H1 (cell line): Measurements from ENCODE around the gene PMEPA1. TPM values are rescaled to one million over a fixed set of nuclear protein-coding genes. Genes with fewer than 3 reads are reported as not detected.

ENCODE experiments used
- CTCF ChIA-PET: fragments of 300-600 bp; sonication (Branson Sonifier 250); formaldehyde crosslinking; loops from one replicate; lab custom pipeline; 2021; ENCODE audit not compliant: partially characterized antibody; lab: Charles Lee
- POLR2A ChIA-PET: fragments of 300-600 bp; sonication (Branson Sonifier 250); formaldehyde crosslinking; loops from one replicate; lab custom pipeline; 2021; ENCODE audit warnings: inconsistent platforms; ENCODE audit not compliant: partially characterized antibody; lab: Charles Lee
- DNase-seq, 2 experiments: peaks; one replicate each; pipeline versions ENCODE4 v3.0.0 to v3.0.0-alpha.2; 2010 to 2022; ENCODE audit warnings: low spot score in 2 of 2, low read depth in 1 of 2, mixed read lengths in 1 of 2
- FAIRE-seq: peaks from 2 replicates; lab custom pipeline; 2011; peaks lifted over from hg19 to GRCh38; lab: Jason Lieb, UNC
- H2AFZ ChIP-seq: 2 replicates; pipeline ENCODE4 v1.8.1; 2012; ENCODE audit warnings: low read length, inconsistent platforms
- H2AK5ac ChIP-seq: 2 replicates; pipeline ENCODE4 v1.6.1; 2013; ENCODE audit warnings: low read depth, low read length
- H2BK120ac ChIP-seq: replicated peaks from 2 replicates; pipeline ENCODE3; 2013; ENCODE audit warnings: low read depth, low read length, inconsistent platforms
- H2BK12ac ChIP-seq: 2 replicates; pipeline ENCODE4 v1.6.1; 2013; ENCODE audit warnings: low read depth, low read length
- H2BK15ac ChIP-seq: 2 replicates; pipeline ENCODE4 v1.6.1; 2013; ENCODE audit warnings: low read length
- H2BK20ac ChIP-seq: 2 replicates; pipeline ENCODE4 v1.6.1; 2013; ENCODE audit warnings: low read length
- H2BK5ac ChIP-seq: 2 replicates; pipeline ENCODE4 v1.6.1; 2013; ENCODE audit warnings: low read depth, low read length
- H3K14ac ChIP-seq: 2 replicates; pipeline ENCODE4 v1.6.1; 2013; ENCODE audit warnings: inconsistent platforms; ENCODE audit not compliant: insufficient read length
- H3K18ac ChIP-seq: 2 replicates; pipeline ENCODE4 v1.6.1; 2013; ENCODE audit warnings: low read length; ENCODE audit errors: extremely low read depth
- H3K23ac ChIP-seq: 2 replicates; pipeline ENCODE4 v1.6.1; 2013; ENCODE audit warnings: inconsistent platforms; ENCODE audit not compliant: insufficient read length
- H3K23me2 ChIP-seq: 2 replicates; pipeline ENCODE4 v1.6.1; 2013; ENCODE audit warnings: low read depth, low read length
- H3K27ac ChIP-seq: 2 replicates; pipeline ENCODE4 v1.6.1; 2011; ENCODE audit warnings: low read depth, low read length, inconsistent platforms
- H3K27me3 ChIP-seq, 4 experiments: replicated peaks in 1 of 4; 1 replicate in 1 of 4; 2 replicates in 3 of 4; pipeline versions ENCODE4 v1.6.1 to v1.8.1; 2011 to 2013; ENCODE audit warnings: low read length in 3 of 4, mild to moderate bottlenecking in 3 of 4, inconsistent platforms in 2 of 4, mixed read lengths in 2 of 4, moderate library complexity in 1 of 4; ENCODE audit not compliant: control insufficient read depth in 3 of 4, insufficient read depth in 3 of 4; ENCODE audit errors: extremely low read depth in 1 of 4
- H3K36me3 ChIP-seq, 4 experiments: 2 replicates each; pipeline versions ENCODE4 v1.6.1 to v1.8.1; 2011 to 2013; ENCODE audit warnings: mild to moderate bottlenecking in 4 of 4, low read length in 3 of 4, moderate library complexity in 2 of 4, control low read depth in 1 of 4, inconsistent platforms in 1 of 4; ENCODE audit not compliant: insufficient read depth in 4 of 4, control insufficient read depth in 2 of 4
- H3K4ac ChIP-seq: replicated peaks from 2 replicates; pipeline ENCODE3; 2013; ENCODE audit warnings: low read length, low read depth, mixed read lengths, inconsistent platforms; ENCODE audit not compliant: insufficient read length
- H3K4me1 ChIP-seq, 4 experiments: replicated peaks in 1 of 4; 1 replicate in 1 of 4; 2 replicates in 3 of 4; pipeline versions ENCODE4 v1.6.1 to v1.8.1; 2011 to 2013; ENCODE audit warnings: low read length in 3 of 4, inconsistent platforms in 2 of 4, mixed read lengths in 1 of 4; ENCODE audit not compliant: insufficient read depth in 4 of 4, control insufficient read depth in 3 of 4
- H3K4me2 ChIP-seq, 2 experiments: 2 replicates each; pipeline versions ENCODE4 v1.6.1 to v1.8.1; 2011 to 2013; ENCODE audit warnings: low read depth in 2 of 2, low read length in 2 of 2, control low read depth in 1 of 2, inconsistent platforms in 1 of 2, mild to moderate bottlenecking in 1 of 2; ENCODE audit not compliant: insufficient read depth in 1 of 2
- H3K4me3 ChIP-seq, 4 experiments: fragments of 200-600, 300-600 bp in 1 of 4; sonication (generic), shearing (Covaris generic), sonication (Bioruptor Twin) in 1 of 4; 2 replicates each; pipeline versions ENCODE4 v1.5.1 to v1.8.1; 2011 to 2016; ENCODE audit warnings: low read length in 4 of 4, low read depth in 3 of 4, control low read depth in 2 of 4, inconsistent platforms in 2 of 4, mild to moderate bottlenecking in 2 of 4, mixed read lengths in 1 of 4, moderate library complexity in 1 of 4; ENCODE audit not compliant: insufficient read depth in 2 of 4; ENCODE audit errors: extremely low read depth in 1 of 4
- H3K56ac ChIP-seq: replicated peaks from 2 replicates; pipeline ENCODE3; 2013; ENCODE audit warnings: low read depth, mild to moderate bottlenecking, mixed read lengths, low read length, inconsistent platforms; ENCODE audit not compliant: insufficient read length
- H3K79me1 ChIP-seq: 2 replicates; pipeline ENCODE4 v1.6.1; 2013; ENCODE audit warnings: low read depth, low read length, control low read depth
- H3K79me2 ChIP-seq, 2 experiments: 2 replicates each; pipeline versions ENCODE4 v1.6.1 to v1.8.1; 2012 to 2013; ENCODE audit warnings: low read length in 2 of 2, mild to moderate bottlenecking in 2 of 2, inconsistent platforms in 1 of 2; ENCODE audit not compliant: insufficient read depth in 2 of 2, control insufficient read depth in 1 of 2
- H3K9ac ChIP-seq, 4 experiments: replicated peaks in 1 of 4; 1 replicate in 1 of 4; 2 replicates in 3 of 4; pipeline versions ENCODE4 v1.6.1 to v1.8.1; 2011 to 2013; ENCODE audit warnings: low read depth in 3 of 4, low read length in 3 of 4, control low read depth in 2 of 4, mild to moderate bottlenecking in 2 of 4, moderate library complexity in 2 of 4, inconsistent platforms in 1 of 4; ENCODE audit errors: extremely low read depth in 1 of 4
- H3K9me3 ChIP-seq, 2 experiments: 2 replicates each; pipeline versions ENCODE4 v1.6.1 to v1.8.1; 2012 to 2013; ENCODE audit warnings: mild to moderate bottlenecking in 2 of 2, moderate library complexity in 2 of 2, control low read depth in 1 of 2, inconsistent platforms in 1 of 2, low read depth in 1 of 2, low read length in 1 of 2, mixed read lengths in 1 of 2; ENCODE audit not compliant: insufficient read depth in 2 of 2
- H4K20me1 ChIP-seq, 2 experiments: replicated peaks in 1 of 2; 2 replicates each; pipeline versions ENCODE3 to v1.8.1; 2011 to 2013; ENCODE audit warnings: inconsistent platforms in 2 of 2, low read length in 2 of 2, mild to moderate bottlenecking in 1 of 2; ENCODE audit not compliant: insufficient read depth in 2 of 2, control insufficient read depth in 1 of 2
- H4K5ac ChIP-seq: 2 replicates; pipeline ENCODE4 v1.6.1; 2013; ENCODE audit warnings: low read length, low read depth, mixed read lengths, inconsistent platforms; ENCODE audit not compliant: insufficient read length
- H4K8ac ChIP-seq: 2 replicates; pipeline ENCODE4 v1.8.0; 2013; ENCODE audit warnings: mild to moderate bottlenecking, moderate library complexity, low read length, inconsistent platforms; ENCODE audit not compliant: insufficient read depth; ENCODE audit errors: extremely low read depth
- H4K91ac ChIP-seq: replicated peaks from 2 replicates; pipeline ENCODE3; 2013; ENCODE audit warnings: low read length, mixed read lengths, inconsistent platforms; ENCODE audit not compliant: insufficient read length
- ASH2L ChIP-seq: fragments of 200-600, 300-600 bp; sonication (generic); IDR thresholded peaks from one replicate; pipeline ENCODE4 v1.7.1; 2017; ENCODE audit warnings: low read length
- BRCA1 ChIP-seq: IDR thresholded peaks from 2 replicates; pipeline ENCODE4 v1.6.1; 2012; ENCODE audit warnings: low read depth, low read length, improper control_type of control experiment
- CEBPB ChIP-seq: IDR thresholded peaks from 2 replicates; pipeline ENCODE4 v1.6.1; 2012; ENCODE audit warnings: low read depth, low read length
- CHD1 ChIP-seq: IDR thresholded peaks from 2 replicates; pipeline ENCODE4 v1.6.1; 2012; ENCODE audit warnings: low read depth, low read length, improper control_type of control experiment
- CHD2 ChIP-seq: IDR thresholded peaks from 2 replicates; pipeline ENCODE4 v1.6.1; 2012; ENCODE audit warnings: low read length, improper control_type of control experiment
- HDAC6 ChIP-seq: IDR thresholded peaks from one replicate; pipeline ENCODE4 v1.7.1; 2012; ENCODE audit warnings: low read depth, mild to moderate bottlenecking, inconsistent platforms, low read length, moderate library complexity
- KDM4A ChIP-seq: IDR thresholded peaks from one replicate; pipeline ENCODE4 v1.7.1; 2012; ENCODE audit warnings: low read depth, mild to moderate bottlenecking, moderate library complexity, low read length, inconsistent platforms; ENCODE audit not compliant: severe bottlenecking
- NANOG ChIP-seq: IDR thresholded peaks from 2 replicates; pipeline ENCODE4 v1.6.1; 2011; ENCODE audit warnings: low read length, low read depth, mild to moderate bottlenecking, inconsistent platforms; ENCODE audit not compliant: insufficient read depth, poor library complexity, severe bottlenecking
- RAD21 ChIP-seq, 2 experiments: IDR thresholded peaks in 1 of 2; conservative IDR thresholded peaks in 1 of 2; 2 replicates each; pipeline ENCODE4 v1.6.1; 2011; ENCODE audit warnings: low read depth in 2 of 2, low read length in 2 of 2, improper control_type of control experiment in 1 of 2, inconsistent platforms in 1 of 2, mild to moderate bottlenecking in 1 of 2, moderate library complexity in 1 of 2
- SP4 ChIP-seq: IDR thresholded peaks from 2 replicates; pipeline ENCODE4 v1.6.1; 2012; ENCODE audit warnings: low read length, inconsistent platforms
- TBP ChIP-seq: IDR thresholded peaks from 2 replicates; pipeline ENCODE4 v1.6.1; 2011; ENCODE audit warnings: low read depth, low read length, improper control_type of control experiment
- TCF12 ChIP-seq: IDR thresholded peaks from 2 replicates; pipeline ENCODE4 v1.6.1; 2011; ENCODE audit warnings: low read depth, mild to moderate bottlenecking, low read length
- TEAD4 ChIP-seq: IDR thresholded peaks from 2 replicates; pipeline ENCODE4 v1.6.1; 2012; ENCODE audit warnings: low read depth, low read length, inconsistent platforms, mixed read lengths
- ZNF274 ChIP-seq: IDR thresholded peaks from 2 replicates; pipeline ENCODE4 v1.7.0; 2012; ENCODE audit warnings: low read length, borderline replicate concordance; ENCODE audit errors: extremely low read depth
- WGBS, 2 experiments: shearing (Covaris generic) in 1 of 2; methylation state at CpG; one replicate each; pipeline versions ENCODE4 v1.1.6 to v1.1.7; 2013 to 2015; ENCODE audit warnings: low lambda C conversion rate in 2 of 2, mixed read lengths in 2 of 2, inconsistent platforms in 1 of 2, low coverage in 1 of 2, missing lambda C conversion rate in 1 of 2; ENCODE audit not compliant: insufficient replicate concordance in 2 of 2, insufficient coverage in 1 of 2, insufficient read length in 1 of 2; ENCODE audit errors: extremely low coverage in 1 of 2, missing lambda C conversion rate in 1 of 2; 5-methylcytosine and 5-hydroxymethylcytosine counted together
- polyA plus RNA-seq, 7 experiments: library from polyadenylated mRNA; depleted of rRNA in 3 of 7; stranded (reverse) in 5 of 7; unstranded in 2 of 7; fragments of >200 nt in 5 of 7; fragments of 200-250 nt in 2 of 7; gene quantifications; 1 replicate in 5 of 7; 2 replicates in 1 of 7; 4 replicates in 1 of 7; pipeline versions ENCODE4 v1.2.1 to v1.2.3, GENCODE V29; 2011 to 2013; ENCODE audit warnings: missing spikeins in 2 of 7, mixed read lengths in 2 of 7
- total RNA-seq: library from RNA; stranded (reverse); fragmentation: NEBNext Ultra II Directional; extraction: Animal tissue kit (Norgen Biotek cat#: 25700); gene quantifications from 2 replicates; pipeline ENCODE4 v1.2.1, GENCODE V29; 2021

The PMEPA1 gene
- total and polyA plus RNA-seq, 2 of the 8 experiments (the other 6 are each of a cell fraction or from before 2014, with no cell fraction given), result 12.7 to 20.5 TPM

DNA sequence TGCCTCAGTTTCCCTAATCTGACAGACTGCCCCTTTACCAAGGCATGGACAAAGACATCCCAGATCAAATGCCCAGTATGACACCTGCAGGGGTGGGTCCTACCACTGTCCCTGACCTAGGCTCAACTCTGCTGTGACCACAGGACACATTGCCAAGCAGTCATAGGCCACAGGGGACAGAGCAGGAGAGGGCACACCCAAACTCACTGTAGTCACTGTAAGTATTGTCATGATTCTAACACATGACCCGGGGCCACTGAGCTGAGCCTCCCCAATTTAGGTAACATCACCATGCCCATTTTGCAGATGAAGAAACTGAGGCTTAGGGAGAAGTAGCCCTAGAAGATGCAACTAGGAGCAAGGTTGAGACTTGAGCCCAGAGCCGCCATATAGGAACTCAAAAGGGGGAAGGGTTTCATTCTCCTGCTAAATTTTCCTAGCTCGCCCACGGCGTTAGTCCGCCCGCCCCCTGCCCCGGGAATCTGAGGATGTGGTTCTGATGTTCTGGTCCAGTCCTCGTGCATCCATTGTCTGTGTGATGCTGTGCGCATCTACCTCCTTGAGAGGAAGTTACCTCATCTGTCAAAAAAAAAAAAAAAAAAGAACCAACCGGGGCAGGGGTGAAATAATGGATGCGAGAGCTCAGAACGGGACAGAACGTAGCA lies 44.8 kb downstream of the PMEPA1 start:
- Histone ChIP-seq H3K4me2 (no peak overlapping the region), H3K18ac (no peak overlapping the region; the same call in 1 of the 2 replicates), H3K4me3 (no peak overlapping the region), H2BK5ac (no peak overlapping the region), H3K4ac (no peak overlapping the region), H3K4me1 (peaks cover 0 to 32% (median 7%) of the 10 kb centered on the region in 4 experiments; a peak in 6 of 7 replicates), H3K23me2 (peaks cover 7% of the 10 kb centered on the region; the same call in 1 of the 2 replicates), H2BK20ac (no peak overlapping the region), H4K5ac (no peak overlapping the region), H3K79me1 (peaks cover 18% of the 10 kb centered on the region), H4K91ac (no peak overlapping the region), H3K36me3 (no peaks in the 10 kb centered on the region), H3K23ac (no peak overlapping the region), H3K56ac (no peak overlapping the region), H4K20me1 (peaks cover 4 to 26% of the 10 kb centered on the region in 2 experiments), H2BK12ac (no peak overlapping the region), H2BK120ac (no peak overlapping the region), H2BK15ac (no peak overlapping the region), H3K9me3 (no peaks in the 10 kb centered on the region), H3K27me3 (no peaks in the 10 kb centered on the region), H4K8ac (no peak overlapping the region; the same call in 1 of the 2 replicates), H2AK5ac (no peak overlapping the region), H3K14ac (no peak overlapping the region), H2AFZ (no peak overlapping the region), H3K9ac (no peak overlapping the region), H3K27ac (no peak overlapping the region), H3K79me2 (peaks cover 0 to 51% of the 10 kb centered on the region in 2 experiments; a peak in 3 of 4 replicates)
- POLR2A ChIA-PET, result interaction anchor here (1.2 kb wide), 1 partner anchor 12 kb away, joined by 4 read pairs; no protein-coding TSS in a partner anchor
- DNase-seq, result no peak
- no peak for FAIRE-seq
- CTCF ChIA-PET, result interaction anchor here (1.4 kb wide), 1 partner anchor 11 kb away, joined by 3 read pairs; no protein-coding TSS in a partner anchor
- 84% methylated on average over 13 of the region's 14 CpGs; no CpG with 5 or more reads in 1 of the 2 experiments for WGBS, 2 experiments
- TF ChIP-seq CEBPB, result no peak
- no peak for TF ChIP-seq CHD1
- TF ChIP-seq SP4, result no peak
- no peak for TF ChIP-seq TCF12
- TF ChIP-seq ASH2L, result no peak
- no peak for TF ChIP-seq CHD2
- no peak for TF ChIP-seq TBP
- no peak for TF ChIP-seq TEAD4
- no peak for TF ChIP-seq RAD21 (IDR thresholded peaks at IDR 0.05 in 1 of 2, conservative IDR thresholded peaks at IDR 0.05 in 1 of 2; ENCODE audit: low read depth in 2 of 2, low read length in 2 of 2)
- no peak for TF ChIP-seq HDAC6
- TF ChIP-seq ZNF274, result no peak
- TF ChIP-seq BRCA1, result no peak
- no peak for TF ChIP-seq KDM4A
- TF ChIP-seq NANOG, result no peak
